Effector CD8-positive, alpha-beta T cell (primary cell): ENCODE results near the gene APEX1.
"Not testable (repeated sequence)": the region's sequence is repeated elsewhere in the genome, so short reads cannot be mapped to it uniquely, and the experiment has no call there.

Source experiments
- DNase-seq: peaks from one replicate; lab custom pipeline; 2025; lab: John Stamatoyannopoulos, UW

The APEX1 gene

DNA sequence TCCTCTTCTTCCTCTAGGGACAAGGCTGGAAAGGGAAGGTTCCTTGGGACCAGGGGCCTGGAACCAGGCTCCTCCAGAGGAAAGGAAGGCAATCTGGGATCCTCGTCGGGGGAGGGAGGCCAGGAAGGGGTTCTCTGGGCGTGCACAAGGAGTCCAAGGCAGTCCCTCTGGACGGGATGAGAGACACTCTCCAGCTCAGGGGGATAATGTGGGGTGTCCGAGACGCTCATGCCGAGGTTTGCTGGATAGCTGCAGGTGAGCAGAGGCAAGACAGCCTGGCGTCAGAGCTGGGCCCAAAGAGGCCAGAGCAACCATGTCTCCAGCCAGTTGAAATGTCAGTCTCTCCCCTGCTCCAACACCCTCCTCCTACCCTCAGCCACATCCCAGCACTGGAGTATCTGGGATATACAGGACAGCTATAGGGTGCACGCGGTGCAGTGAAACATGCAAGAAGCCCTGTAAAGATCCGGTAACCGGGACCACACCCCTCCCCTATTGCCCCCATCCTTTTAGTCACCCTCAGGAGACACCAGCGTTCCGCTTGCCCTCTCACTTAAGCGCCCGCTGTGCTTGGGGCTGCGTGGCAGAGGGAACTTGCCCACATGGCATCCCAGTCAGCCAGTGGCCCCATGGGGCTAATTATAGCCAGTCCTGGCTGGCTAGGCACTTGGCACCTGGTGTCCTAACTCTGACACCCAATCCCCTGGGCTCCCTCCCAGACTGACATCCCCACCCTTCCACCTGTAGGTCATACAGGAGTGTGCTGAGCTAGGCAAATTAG, 19.3 kb upstream of the APEX1 start, which contains the start of gene KLHL33:
KLHL33 (minus strand) TSS at position 585 of the 781 bp plus-strand sequence; CDS start at position 230, 355 bp downstream.
- DNase-seq: no peak

- no peak for DNase-seq
Measured at GRCh38 chr14:20436363-20436755, 18.7 kb upstream of the APEX1 start.

DNA sequence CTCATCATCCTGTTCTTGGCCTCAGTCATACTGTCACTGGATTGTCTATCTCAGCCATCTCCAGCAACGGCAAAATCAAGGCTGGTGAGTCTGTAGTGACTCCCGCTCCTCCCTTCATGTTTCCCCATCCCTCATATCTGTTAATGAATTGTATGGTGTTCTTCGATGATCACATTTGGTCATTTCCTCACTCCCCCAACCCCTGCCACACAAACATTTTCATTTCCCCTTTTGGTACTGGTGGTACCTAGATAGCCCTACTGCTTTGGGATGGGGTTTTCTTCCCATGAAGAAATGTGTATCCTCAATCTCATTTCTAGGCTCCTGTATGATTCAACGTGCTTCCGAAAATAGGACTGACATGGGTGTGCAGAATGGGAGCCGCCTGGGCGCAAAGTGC, 16.4 kb upstream of the APEX1 start:
- no peak for DNase-seq

DNA sequence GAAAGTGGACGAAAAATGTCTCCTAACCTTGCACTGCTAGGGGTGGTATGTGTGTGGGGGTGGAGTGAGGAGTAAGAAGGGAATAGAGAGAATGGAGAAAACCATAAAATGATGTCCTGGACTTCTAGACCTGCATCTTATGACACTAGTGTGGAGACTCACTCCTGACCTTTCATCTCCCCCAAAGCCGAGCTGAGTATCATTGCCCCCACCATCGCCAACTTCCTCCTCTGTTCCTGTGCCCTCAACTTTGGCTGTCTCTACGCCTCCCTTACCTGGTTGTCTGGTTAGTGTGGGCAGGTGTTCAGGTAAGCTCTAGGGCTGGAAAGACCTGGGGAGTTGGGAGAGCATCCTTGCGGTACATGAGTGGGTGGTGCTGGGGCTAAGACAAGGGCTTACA, 14.6 kb upstream of the APEX1 start:
- no peak for DNase-seq

- no peak for DNase-seq
Measured at GRCh38 chr14:20440882-20441281, 14.1 kb upstream of the APEX1 start.

GRCh38 chr14:20441461-20441860, 13.6 kb upstream of the APEX1 start:
- DNase-seq: no peak

DNA sequence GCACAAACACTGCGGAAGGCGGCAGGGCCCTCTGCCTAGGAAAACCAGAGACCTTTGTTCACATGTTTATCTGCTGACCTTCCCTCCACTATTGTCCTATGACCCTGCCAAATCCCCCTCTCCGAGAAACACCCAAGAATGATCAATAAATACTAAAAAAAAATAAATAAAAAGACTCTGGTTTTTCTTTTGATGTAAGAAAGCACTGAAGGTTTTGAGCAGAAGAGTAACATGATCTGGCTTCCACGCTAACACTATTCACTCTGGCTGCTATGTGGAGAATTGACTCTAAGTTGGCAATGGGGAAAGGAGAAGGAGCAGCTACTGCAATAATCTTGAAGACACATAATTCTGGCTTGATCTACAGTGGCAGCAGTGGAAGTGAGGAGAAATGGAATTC, 11.4 kb upstream of the APEX1 start:
- not testable (repeated sequence) for DNase-seq

GRCh38 chr14:20446889-20447288, 8.1 kb upstream of the APEX1 start:
- no peak for DNase-seq

DNA sequence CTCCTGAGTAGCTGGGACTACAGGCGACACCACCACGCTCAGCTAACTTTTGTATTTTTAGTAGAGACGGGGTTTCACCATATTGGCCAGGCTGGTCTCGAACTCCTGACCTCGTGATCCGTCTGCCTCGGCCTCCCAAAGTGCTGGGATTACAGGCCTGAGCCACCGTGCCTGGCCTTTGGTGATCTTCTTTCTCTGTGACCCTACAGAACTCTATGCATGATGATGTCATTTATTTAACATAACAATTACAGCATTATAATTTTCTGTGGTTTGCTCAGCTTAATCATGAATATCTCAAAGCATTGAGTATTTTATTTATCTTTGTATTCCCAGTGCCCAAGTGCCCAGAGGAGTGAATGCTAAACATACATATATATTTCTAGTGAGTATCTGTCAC, 2.2 kb upstream of the APEX1 start:
- not testable (repeated sequence) for DNase-seq

DNA sequence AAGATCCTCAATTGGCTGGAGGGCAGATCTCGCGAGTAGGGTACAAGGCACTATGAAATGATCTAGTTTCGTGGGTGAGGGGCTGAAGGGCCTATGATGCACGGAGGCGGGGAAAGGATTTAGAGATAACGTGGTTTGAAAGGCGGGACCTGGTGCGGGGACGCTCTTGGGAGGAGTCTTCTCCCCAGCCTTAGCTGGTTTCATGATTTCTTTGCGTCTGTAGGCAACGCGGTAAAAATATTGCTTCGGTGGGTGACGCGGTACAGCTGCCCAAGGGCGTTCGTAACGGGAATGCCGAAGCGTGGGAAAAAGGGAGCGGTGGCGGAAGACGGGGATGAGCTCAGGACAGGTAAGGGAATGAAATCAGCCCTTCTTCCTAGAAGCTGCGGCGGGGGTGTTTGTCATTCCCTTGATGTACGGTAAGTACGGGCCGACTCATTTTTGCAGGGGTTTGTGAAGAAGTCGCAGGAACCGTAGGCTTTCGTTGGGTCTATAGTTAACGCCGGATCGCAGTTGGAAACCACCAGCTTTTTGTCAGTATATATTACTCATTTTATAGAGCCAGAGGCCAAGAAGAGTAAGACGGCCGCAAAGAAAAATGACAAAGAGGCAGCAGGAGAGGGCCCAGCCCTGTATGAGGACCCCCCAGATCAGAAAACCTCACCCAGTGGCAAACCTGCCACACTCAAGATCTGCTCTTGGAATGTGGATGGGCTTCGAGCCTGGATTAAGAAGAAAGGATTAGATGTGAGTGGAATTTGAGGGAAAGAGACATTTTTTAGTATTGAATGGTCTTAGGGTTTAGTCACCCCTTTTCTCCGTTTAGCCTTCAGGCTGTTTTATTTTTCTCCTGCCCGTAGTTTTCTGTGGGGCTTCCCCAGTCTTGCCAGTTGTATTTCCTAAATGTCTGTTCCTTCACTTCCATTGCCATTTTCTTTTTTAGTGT, 602 bp downstream of the APEX1 start:
- DNase-seq: peak; percentile 72

DNA sequence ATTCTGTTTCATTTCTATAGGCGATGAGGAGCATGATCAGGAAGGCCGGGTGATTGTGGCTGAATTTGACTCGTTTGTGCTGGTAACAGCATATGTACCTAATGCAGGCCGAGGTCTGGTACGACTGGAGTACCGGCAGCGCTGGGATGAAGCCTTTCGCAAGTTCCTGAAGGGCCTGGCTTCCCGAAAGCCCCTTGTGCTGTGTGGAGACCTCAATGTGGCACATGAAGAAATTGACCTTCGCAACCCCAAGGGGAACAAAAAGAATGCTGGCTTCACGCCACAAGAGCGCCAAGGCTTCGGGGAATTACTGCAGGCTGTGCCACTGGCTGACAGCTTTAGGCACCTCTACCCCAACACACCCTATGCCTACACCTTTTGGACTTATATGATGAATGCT, 1.9 kb downstream of the APEX1 start:
- DNase-seq: no peak

- no peak for DNase-seq
Measured at GRCh38 chr14:20458031-20458789, 3.2 kb downstream of the APEX1 start.

GRCh38 chr14:20460458-20461224, 5.6 kb downstream of the APEX1 start:
- DNase-seq: peak; percentile 64

DNA sequence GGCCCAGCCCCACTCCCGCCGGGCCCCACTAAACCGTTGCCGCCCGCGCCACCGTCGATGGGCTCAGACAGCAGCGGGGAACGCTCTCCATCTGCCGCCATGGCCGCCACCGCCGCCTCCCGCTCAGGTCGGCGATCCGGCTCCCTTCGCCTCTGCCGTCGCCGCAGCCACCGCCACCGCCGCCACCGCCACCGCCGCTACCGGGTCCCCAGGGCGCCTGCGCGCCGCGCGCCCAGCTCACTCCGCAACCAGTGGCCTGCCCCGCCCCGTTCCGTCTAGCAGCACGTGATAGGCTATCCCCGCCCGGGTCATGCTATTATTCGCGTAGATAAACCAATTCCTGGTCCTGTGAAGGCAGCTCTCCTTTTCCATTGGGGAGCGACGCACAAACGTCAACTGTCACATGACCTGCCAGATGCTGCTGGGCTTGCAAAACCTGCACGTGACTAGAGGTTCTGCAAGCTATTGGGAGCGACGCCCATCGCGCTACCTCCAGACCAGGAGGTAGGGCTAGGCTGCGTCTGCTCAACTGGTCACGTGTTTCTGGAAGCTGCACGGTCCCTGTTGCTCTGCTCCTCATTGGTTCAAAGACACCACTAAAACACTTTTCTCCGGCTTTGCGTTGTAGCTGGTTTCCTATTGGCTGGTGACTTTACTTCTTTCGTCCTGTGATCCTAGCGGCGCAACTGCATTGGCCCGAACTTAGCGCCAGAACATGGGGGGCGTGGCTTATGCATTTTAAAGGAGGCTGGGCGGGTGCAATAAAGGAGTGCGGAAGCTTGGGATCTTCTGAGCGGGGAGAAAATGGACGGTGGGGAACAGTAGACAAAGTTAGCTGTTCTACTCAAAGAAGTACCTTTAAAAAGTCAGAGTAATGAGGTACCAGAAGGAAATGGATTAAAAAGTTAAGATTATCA, 6.5 kb downstream of the APEX1 start, which contains the start of gene PIP4P1:
PIP4P1 (minus strand) TSS at position 210 of the 917 bp plus-strand sequence; CDS start at position 101, 109 bp downstream.
- DNase-seq: peak; percentile 97

GRCh38 chr14:20468764-20469241, 13.8 kb downstream of the APEX1 start:
- no peak for DNase-seq

DNA sequence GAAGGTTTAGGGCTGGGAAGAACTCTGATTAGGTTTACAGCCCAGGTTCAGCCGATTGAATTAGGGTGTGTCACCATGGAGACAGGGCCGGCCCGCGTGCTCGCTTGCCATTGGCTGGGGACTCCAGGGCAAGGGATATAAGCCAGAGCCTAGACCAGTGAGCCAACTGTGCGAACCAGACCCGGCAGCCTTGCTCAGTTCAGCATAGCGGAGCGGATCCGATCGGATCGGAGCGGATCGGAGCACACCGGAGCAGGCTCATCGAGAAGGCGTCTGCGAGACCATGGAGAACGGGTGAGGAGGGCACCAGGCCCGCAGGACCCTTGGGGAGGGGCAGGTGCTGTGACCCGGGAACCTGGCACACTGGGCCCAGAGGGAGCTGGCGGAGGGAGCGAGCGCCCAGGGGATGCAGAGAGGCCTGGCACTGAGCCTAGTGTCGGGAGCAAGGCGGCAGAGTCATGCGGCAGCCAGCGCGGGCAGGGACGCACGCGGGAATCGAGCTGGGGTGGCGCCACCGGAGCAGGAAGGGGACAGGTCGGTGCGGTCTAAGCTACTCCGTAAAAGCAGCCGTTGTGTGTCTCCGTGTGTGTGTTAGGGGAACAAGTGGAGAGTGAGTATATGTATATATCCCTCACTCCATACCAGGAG, 14.3 kb downstream of the APEX1 start, which contains the start of gene PNP:
PNP (plus strand) TSS at position 165 of the 648 bp plus-strand sequence; CDS start at position 284, 119 bp downstream.
- DNase-seq: peak; percentile 81

DNA sequence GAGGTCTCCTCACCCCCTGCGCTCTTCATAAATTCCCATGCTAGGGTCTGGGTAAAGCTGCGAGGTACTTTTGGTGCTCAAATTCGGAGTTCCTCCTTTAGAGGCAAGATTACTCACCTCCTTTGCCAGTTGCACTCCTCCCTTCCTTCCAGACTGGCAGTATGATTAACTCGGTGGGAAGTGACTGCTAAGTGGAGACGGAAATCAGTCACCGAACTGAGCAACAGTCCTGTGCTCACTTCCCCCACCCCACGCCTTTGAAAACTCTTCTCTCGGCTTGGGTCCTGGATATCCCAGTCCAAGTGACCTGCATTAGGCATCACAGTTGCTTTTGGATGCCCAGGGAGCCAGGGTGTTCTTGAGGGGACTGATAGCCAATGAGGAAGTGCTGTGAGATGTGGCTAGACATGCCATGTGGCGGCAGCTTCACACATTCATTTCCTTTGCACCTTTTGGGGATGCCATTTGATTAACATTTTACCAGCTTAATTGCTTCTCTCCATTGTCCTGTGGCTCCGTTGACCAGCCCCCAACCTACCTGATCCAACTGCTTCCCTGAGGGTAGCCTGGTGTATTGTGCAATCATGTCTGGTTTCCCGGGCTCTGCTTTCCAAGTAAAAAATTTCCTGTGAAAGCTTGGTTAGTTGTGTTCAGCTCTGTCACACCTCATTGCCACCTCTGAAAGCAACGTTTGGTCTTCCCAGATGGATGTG, 15.0 kb downstream of the APEX1 start:
- DNase-seq: no peak

- DNase-seq: no peak
Measured at GRCh38 chr14:20470603-20470901, 15.5 kb downstream of the APEX1 start.
